Neural cell (in vitro differentiated cells): ENCODE data around the gene FAM78B. TPM values are rescaled to one million over a fixed set of nuclear protein-coding genes. Genes with fewer than 3 reads are reported as not detected.

Source experiments
- H2AFZ ChIP-seq: fragments of 200-600, 300-800 bp; sonication (generic), shearing (Covaris generic); 2 replicates; pipeline ENCODE4 v1.6.0; 2014; ENCODE audit warnings: low read depth, mild to moderate bottlenecking, antibody characterized with exemption, low read length, moderate library complexity
- H3F3A ChIP-seq: fragments of 200-600 bp; shearing (Covaris generic); 2 replicates; pipeline ENCODE4 v1.6.1; 2016; ENCODE audit warnings: mild to moderate bottlenecking, moderate library complexity, mixed read lengths, antibody characterized with exemption, low read length; ENCODE audit not compliant: insufficient read depth, poor library complexity, severe bottlenecking
- H3K27ac ChIP-seq: fragments of 200-600, 300-800 bp; sonication (generic), shearing (Covaris generic); 2 replicates; pipeline ENCODE4 v1.5.1; 2014; ENCODE audit warnings: mild to moderate bottlenecking, low read length, moderate library complexity
- H3K27me3 ChIP-seq: fragments of 300-800, 200-600 bp; sonication (generic), shearing (Covaris generic); 2 replicates; pipeline ENCODE4 v1.6.0; 2014; ENCODE audit warnings: mild to moderate bottlenecking, low read depth, low read length, moderate library complexity; ENCODE audit not compliant: insufficient read depth
- H3K36me3 ChIP-seq: fragments of 300-800, 200-600 bp; sonication (generic), shearing (Covaris generic); 2 replicates; pipeline ENCODE4 v1.5.1; 2014; ENCODE audit warnings: mild to moderate bottlenecking, antibody characterized with exemption, low read length, moderate library complexity; ENCODE audit not compliant: insufficient read depth
- H3K4me2 ChIP-seq: fragments of 300-800, 200-600 bp; sonication (generic), shearing (Covaris generic); 2 replicates; pipeline ENCODE4 v1.6.0; 2014; ENCODE audit warnings: mild to moderate bottlenecking, low read length
- H3K4me3 ChIP-seq: fragments of 300-800, 200-600 bp; sonication (generic), shearing (Covaris generic); 2 replicates; pipeline ENCODE4 v1.5.1; 2014; ENCODE audit warnings: mild to moderate bottlenecking, low read length, moderate library complexity
- H3K79me2 ChIP-seq: fragments of 200-600 bp; shearing (Covaris generic); replicated peaks from 2 replicates; pipeline ENCODE4 v1.6.0; 2014; ENCODE audit warnings: mild to moderate bottlenecking, low read length, moderate library complexity; ENCODE audit not compliant: insufficient read depth
- H3K9ac ChIP-seq: fragments of 300-800, 200-600 bp; sonication (generic), shearing (Covaris generic); 2 replicates; pipeline ENCODE4 v1.6.1; 2016; ENCODE audit warnings: mild to moderate bottlenecking, low read length, mixed read lengths
- H3K9me2 ChIP-seq: fragments of 200-600 bp; shearing (Covaris generic); 2 replicates; pipeline ENCODE4 v1.6.1; 2016; ENCODE audit warnings: mild to moderate bottlenecking, low read length, mixed read lengths; ENCODE audit not compliant: insufficient read depth
- H3K9me3 ChIP-seq: fragments of 200-600, 300-800 bp; sonication (generic), shearing (Covaris generic); 2 replicates; pipeline ENCODE4 v1.6.1; 2016; ENCODE audit warnings: mild to moderate bottlenecking, mixed run types, low read length, moderate library complexity, mixed read lengths
- H4K20me1 ChIP-seq: fragments of 200-600 bp; shearing (Covaris generic); 2 replicates; pipeline ENCODE4 v1.6.1; 2016; ENCODE audit warnings: mild to moderate bottlenecking, mixed run types; ENCODE audit not compliant: insufficient read depth
- CTCF ChIP-seq: fragments of 450-650 bp; IDR thresholded peaks from 2 replicates; pipeline ENCODE4 v1.5.1; 2014; ENCODE audit warnings: antibody characterized with exemption, mild to moderate bottlenecking, moderate library complexity; ENCODE audit not compliant: poor library complexity, severe bottlenecking
- EP300 ChIP-seq: fragments of 450-650 bp; conservative IDR thresholded peaks from 2 replicates; pipeline ENCODE4 v1.6.1; 2014; ENCODE audit warnings: antibody characterized with exemption, mild to moderate bottlenecking, moderate library complexity; ENCODE audit not compliant: poor library complexity, severe bottlenecking
- POLR2AphosphoS5 ChIP-seq: IDR thresholded peaks from 2 replicates; pipeline ENCODE4 v1.6.1; 2012
- REST ChIP-seq: IDR thresholded peaks from 2 replicates; pipeline ENCODE4 v1.6.1; 2012; ENCODE audit warnings: borderline replicate concordance
- SMC3 ChIP-seq: fragments of 450-650 bp; conservative IDR thresholded peaks from 2 replicates; pipeline ENCODE4 v1.6.1; 2014; ENCODE audit warnings: antibody characterized with exemption, mild to moderate bottlenecking, moderate library complexity; ENCODE audit not compliant: poor library complexity
- TAF1 ChIP-seq: IDR thresholded peaks from 2 replicates; pipeline ENCODE4 v1.6.1; 2012; ENCODE audit warnings: low read depth
- polyA plus RNA-seq: library from polyadenylated mRNA; depleted of rRNA; stranded (reverse); fragments of >200 nt; gene quantifications from 2 replicates; pipeline ENCODE4 v1.2.3, GENCODE V29; 2014

The FAM78B gene
- polyA plus RNA-seq, 1 donor from 2014 or later = 2.4 TPM

GRCh38 chr1:166063701-166064100 lies 103.1 kb downstream of the FAM78B start:
- Histone ChIP-seq H3K9me3 (no peaks in the 10 kb centered on the region), H4K20me1 (no peaks in the 10 kb centered on the region), H3K9ac (no peak overlapping the region), H3K4me2 (no peak overlapping the region), H3K36me3 (no peaks in the 10 kb centered on the region), H3K9me2 (no peaks in the 10 kb centered on the region), H3F3A (no peaks in the 10 kb centered on the region), H2AFZ (no peak overlapping the region), H3K79me2 (no peaks in the 10 kb centered on the region), H3K27ac (no peak overlapping the region), H3K4me3 (no peak overlapping the region), H3K27me3 (no peaks in the 10 kb centered on the region)
- no peak for TF ChIP-seq TAF1
- TF ChIP-seq CTCF = no peak
- no peak for TF ChIP-seq REST

DNA sequence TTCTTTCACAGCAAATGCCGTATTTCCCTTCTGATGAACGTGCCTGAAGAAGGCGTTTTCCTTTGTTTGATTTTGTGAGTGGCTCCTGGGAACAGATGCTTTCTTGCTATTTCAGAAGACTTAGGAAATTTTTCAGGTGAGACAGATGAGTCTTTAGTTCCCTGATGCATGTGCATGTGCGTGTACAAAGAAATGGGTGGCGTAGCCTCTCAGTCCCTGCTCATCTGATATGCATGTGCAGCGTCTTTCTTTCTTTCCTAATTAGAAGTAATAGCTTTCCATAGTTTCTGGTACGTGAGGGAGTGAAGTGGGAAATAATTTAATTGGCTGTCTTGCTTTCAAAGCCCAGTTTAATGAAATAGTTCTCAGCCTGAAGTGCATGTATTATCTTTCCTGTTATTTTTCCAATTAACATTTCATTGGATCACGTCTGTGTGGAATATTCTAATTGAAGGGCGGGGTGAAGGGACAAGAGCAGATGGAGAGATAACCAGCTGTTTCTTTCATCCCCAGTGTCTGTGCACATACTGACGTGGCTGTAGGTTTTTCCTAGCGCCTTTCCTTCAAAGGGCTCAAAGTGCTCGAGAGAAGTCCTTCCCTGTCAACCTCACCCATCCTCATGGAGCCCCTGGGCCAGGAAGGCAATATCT lies 104.3 kb downstream of the FAM78B start:
- H3K36me3 ChIP-seq = no peaks in the 10 kb centered on the region
- H3K27ac ChIP-seq = no peak overlapping the region
- no peaks in the 10 kb centered on the region for H3K9me2 ChIP-seq
- H3F3A ChIP-seq = no peaks in the 10 kb centered on the region
- no peak overlapping the region for H3K4me3 ChIP-seq
- H3K79me2 ChIP-seq = no peaks in the 10 kb centered on the region
- H3K9ac ChIP-seq = no peak overlapping the region
- no peaks in the 10 kb centered on the region for H4K20me1 ChIP-seq
- H3K4me2 ChIP-seq = no peak overlapping the region
- no peaks in the 10 kb centered on the region for H3K9me3 ChIP-seq
- no peak overlapping the region for H2AFZ ChIP-seq
- TF ChIP-seq TAF1 (no peak), SMC3 (no peak)
- no peaks in the 10 kb centered on the region for H3K27me3 ChIP-seq

DNA sequence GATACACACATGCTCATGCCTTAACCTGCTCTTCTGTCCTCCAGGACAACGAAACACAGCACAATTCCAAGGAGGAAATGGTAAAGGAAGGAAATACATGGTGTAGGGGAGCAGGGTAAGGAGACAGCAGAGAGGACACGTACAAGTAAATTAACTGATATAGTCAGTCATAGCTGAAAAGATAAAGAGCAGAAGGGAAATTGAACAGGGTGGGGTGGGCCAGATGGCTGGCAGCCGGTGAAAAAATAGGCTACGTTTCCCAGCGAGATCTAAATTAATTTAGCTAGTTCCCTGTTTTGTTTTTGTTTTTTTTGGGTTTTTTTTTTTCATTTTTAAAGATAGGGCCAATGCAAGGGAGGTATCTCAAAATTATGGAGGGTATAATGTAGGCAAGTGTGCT lies 109.2 kb downstream of the FAM78B start:
- no peak overlapping the region for H3K4me2 ChIP-seq
- TF ChIP-seq REST (no peak), POLR2AphosphoS5 (no peak), EP300 (no peak), TAF1 (no peak), SMC3 (no peak)
- no peak overlapping the region for H2AFZ ChIP-seq
- H3K79me2 ChIP-seq = no peaks in the 10 kb centered on the region
- no peaks in the 10 kb centered on the region for H3K9me2 ChIP-seq
- H3K27me3 ChIP-seq = no peaks in the 10 kb centered on the region
- no peak overlapping the region for H3K4me3 ChIP-seq
- H3K27ac ChIP-seq = no peak overlapping the region
- no peaks in the 10 kb centered on the region for H3F3A ChIP-seq
- H3K9me3 ChIP-seq = no peaks in the 10 kb centered on the region
- no peaks in the 10 kb centered on the region for H3K36me3 ChIP-seq
- no peaks in the 10 kb centered on the region for H4K20me1 ChIP-seq
- no peak overlapping the region for H3K9ac ChIP-seq
